ENCODE data around the gene MYO1E.

DNA sequence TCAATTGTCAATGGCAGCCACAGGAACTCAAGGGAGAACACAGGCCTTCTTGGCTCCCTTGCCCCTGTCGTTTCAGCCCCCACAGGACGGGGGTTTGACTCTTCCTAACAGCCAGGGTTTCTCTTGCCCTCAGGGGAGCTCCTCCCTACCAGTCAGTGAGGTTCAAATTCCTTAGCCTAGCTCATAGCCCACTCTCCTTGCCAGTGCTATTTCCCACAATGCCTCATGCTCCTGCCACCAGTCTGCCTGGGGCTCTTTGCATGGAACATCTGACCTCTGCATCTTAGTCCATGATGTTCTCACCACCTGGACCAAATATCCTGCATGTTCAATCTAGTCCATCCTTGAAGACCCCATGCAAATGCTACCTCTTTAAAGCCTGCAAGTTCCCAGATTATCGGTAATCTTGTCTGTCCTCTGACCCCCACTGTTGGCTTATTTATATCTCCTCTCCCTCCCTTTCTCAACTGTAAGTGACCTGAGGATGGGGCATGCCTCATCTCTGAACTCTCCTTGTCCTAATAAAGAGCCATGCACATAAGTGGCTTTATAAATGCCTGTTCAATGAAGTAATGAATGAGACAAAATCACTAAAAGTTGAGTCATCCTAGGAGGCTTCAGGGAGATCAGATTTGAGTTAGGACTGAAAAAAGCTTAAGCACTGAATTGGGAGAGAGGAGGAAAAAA lies 78.0 kb downstream of the MYO1E start:
- TF ChIP-seq, protein P1, sequence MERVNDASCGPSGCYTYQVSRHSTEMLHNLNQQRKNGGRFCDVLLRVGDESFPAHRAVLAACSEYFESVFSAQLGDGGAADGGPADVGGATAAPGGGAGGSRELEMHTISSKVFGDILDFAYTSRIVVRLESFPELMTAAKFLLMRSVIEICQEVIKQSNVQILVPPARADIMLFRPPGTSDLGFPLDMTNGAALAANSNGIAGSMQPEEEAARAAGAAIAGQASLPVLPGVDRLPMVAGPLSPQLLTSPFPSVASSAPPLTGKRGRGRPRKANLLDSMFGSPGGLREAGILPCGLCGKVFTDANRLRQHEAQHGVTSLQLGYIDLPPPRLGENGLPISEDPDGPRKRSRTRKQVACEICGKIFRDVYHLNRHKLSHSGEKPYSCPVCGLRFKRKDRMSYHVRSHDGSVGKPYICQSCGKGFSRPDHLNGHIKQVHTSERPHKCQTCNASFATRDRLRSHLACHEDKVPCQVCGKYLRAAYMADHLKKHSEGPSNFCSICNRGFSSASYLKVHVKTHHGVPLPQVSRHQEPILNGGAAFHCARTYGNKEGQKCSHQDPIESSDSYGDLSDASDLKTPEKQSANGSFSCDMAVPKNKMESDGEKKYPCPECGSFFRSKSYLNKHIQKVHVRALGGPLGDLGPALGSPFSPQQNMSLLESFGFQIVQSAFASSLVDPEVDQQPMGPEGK (CRISPR knock-in tag; IDR thresholded peaks at IDR 0.05; ENCODE audit: borderline replicate concordance) = no peak
- TF ChIP-seq ARNTL (CRISPR knock-in tag; IDR thresholded peaks at IDR 0.05; ENCODE audit: borderline replicate concordance, low read depth) (no peak), ZFP30 (CRISPR knock-in tag; IDR thresholded peaks at IDR 0.05) (no peak), ZC3H10 (CRISPR knock-in tag; IDR thresholded peaks at IDR 0.05) (no peak), TCF4 (CRISPR knock-in tag; IDR thresholded peaks at IDR 0.05; ENCODE audit: borderline replicate concordance) (no peak), TOX (CRISPR knock-in tag; IDR thresholded peaks at IDR 0.05; ENCODE audit: borderline replicate concordance) (no peak), BACH2 (CRISPR knock-in tag; IDR thresholded peaks at IDR 0.05; ENCODE audit: borderline replicate concordance) (no peak)
- TF ChIP-seq, protein P2, sequence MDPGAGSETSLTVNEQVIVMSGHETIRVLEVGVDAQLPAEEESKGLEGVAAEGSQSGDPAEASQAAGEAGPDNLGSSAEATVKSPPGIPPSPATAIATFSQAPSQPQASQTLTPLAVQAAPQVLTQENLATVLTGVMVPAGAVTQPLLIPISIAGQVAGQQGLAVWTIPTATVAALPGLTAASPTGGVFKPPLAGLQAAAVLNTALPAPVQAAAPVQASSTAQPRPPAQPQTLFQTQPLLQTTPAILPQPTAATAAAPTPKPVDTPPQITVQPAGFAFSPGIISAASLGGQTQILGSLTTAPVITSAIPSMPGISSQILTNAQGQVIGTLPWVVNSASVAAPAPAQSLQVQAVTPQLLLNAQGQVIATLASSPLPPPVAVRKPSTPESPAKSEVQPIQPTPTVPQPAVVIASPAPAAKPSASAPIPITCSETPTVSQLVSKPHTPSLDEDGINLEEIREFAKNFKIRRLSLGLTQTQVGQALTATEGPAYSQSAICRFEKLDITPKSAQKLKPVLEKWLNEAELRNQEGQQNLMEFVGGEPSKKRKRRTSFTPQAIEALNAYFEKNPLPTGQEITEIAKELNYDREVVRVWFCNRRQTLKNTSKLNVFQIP (CRISPR knock-in tag; IDR thresholded peaks at IDR 0.05; ENCODE audit: borderline replicate concordance, low read depth) = no peak
